T-helper 17 cell (primary cell): ENCODE results near the gene FBXO31. TPM values are rescaled to one million over a fixed set of nuclear protein-coding genes. Genes with fewer than 3 reads are reported as not detected.
"Not testable (repeated sequence)": the region's sequence is repeated elsewhere in the genome, so short reads cannot be mapped to it uniquely, and the experiment has no call there.

Source experiments
- ATAC-seq: fragments of 150-1000 bp; cut with Tn5 transposase; 2 replicates; pipeline ENCODE4 v1.10.0; 2021; ENCODE audit warnings: mild to moderate bottlenecking, moderate library complexity
- DNase-seq, 3 donors: peaks; one replicate each; pipeline versions ENCODE4 v3.0.0 to v3.0.0-alpha.2; 2020 to 2021
- H3K9me3 ChIP-seq: one replicate; pipeline ENCODE4 v1.7.0; 2013; ENCODE audit warnings: low read length, mild to moderate bottlenecking; ENCODE audit not compliant: control insufficient read depth, poor library complexity, severe bottlenecking
- H3K27ac Mint-ChIP-seq: one replicate; pipeline ENCODE4 v1.8.0; 2022; ENCODE audit warnings: mild to moderate bottlenecking, moderate library complexity, mixed read lengths
- H3K27me3 Mint-ChIP-seq: one replicate; pipeline ENCODE4 v1.8.0; 2022; ENCODE audit warnings: mixed read lengths
- H3K36me3 Mint-ChIP-seq: one replicate; pipeline ENCODE4 v1.8.0; 2022; ENCODE audit warnings: low read depth, mixed read lengths
- H3K4me1 Mint-ChIP-seq: one replicate; pipeline ENCODE4 v1.8.0; 2022; ENCODE audit warnings: mild to moderate bottlenecking, mixed read lengths
- H3K4me3 Mint-ChIP-seq: one replicate; pipeline ENCODE4 v1.8.0; 2022; ENCODE audit warnings: mild to moderate bottlenecking, moderate library complexity, mixed read lengths
- total RNA-seq, 4 donors: library from RNA in 2 of 4; stranded (reverse) in 2 of 4; gene quantifications; one replicate each; pipeline ENCODE4 v1.2.3 and lab custom pipeline; 2022 to 2026

FBXO31 gene
- total RNA-seq, 2 donors from 2014 or later: 32.7 to 41.7 TPM

DNA sequence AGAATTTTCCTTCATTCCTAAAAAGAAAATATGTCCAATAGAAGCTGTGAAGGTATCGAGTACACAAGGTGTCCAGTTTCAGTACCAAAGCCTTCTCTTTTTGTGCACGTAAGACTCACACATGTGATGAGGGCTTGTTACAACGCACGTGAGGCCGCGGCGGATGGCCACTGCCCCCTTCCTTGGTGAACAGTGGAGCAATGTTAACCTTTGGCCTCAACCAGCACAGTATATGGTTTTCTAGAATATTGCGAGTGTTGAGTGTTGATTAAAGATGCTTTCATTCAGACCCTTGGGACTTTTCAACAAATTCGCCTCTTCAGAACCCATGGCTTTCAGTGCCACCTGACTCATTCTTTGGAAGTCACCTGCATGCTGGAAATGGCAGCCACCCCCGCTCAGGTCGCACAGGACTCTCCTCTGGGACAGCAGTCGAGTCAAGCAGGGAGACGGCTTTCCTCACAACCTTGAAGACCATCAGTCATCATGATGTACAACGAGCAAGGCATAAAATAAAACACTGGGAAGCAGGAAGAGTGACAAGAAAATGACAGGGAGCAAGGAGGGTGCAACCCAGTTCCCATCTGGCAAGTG lies 23.0 kb upstream of the FBXO31 start:
- peaks cover 2% of the 10 kb centered on the region for H3K36me3 Mint-ChIP-seq
- H3K27ac Mint-ChIP-seq: peak overlapping the region; percentile 9
- no peaks in the 10 kb centered on the region for H3K27me3 Mint-ChIP-seq
- H3K4me3 Mint-ChIP-seq: no peak overlapping the region
- H3K9me3 ChIP-seq: no peaks in the 10 kb centered on the region
- peaks cover 7% of the 10 kb centered on the region for H3K4me1 Mint-ChIP-seq
- no peak for DNase-seq
- ATAC-seq: no peak

DNA sequence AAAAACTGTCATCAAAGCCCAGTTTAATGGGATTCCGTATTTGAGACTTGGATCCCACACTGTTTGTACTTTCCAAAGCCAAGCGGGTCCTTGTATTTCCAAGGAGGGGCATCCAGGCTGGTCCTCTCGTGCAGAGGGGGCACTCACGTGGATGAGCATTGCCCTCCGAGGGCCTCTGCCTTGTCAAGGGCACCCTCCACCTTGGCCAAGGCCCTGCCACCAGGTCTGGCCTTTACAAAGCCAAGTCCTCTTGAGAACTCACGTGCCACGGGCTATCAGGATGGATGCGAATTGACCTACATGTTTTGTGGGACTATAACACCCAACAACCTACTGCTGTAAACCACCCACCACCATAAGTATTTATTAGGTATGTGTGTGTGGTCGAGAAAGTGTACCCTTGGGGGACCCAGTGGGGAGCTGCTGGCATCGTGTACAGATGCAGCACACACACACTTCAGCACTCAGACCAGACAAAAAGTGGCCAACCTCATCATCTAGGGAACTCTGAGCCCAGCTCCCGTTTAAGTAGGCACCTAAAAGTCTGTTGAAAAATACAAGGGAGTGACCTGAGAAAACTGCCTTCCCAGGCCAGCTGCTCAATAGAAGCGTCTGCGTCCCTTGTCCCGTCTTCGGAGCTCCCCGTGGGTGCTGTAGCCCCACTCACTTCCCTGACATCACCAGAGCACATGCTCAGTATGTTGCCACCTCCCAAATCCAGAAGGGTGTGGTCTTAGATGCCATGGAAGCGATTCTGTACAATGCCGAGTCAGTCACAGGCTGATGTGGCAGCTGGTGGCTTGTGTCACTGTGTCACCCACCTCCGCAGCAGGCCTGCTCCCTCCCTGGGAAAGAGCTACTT lies 21.4 kb upstream of the FBXO31 start:
- DNase-seq (no peak), ATAC-seq (no peak)
- Mint-ChIP-seq H3K36me3 (peaks cover 2% of the 10 kb centered on the region), H3K27ac (peak overlapping the region; percentile 65), H3K27me3 (no peaks in the 10 kb centered on the region), H3K4me1 (peaks cover 7% of the 10 kb centered on the region), H3K4me3 (no peak overlapping the region)
- no peaks in the 10 kb centered on the region for H3K9me3 ChIP-seq

DNA sequence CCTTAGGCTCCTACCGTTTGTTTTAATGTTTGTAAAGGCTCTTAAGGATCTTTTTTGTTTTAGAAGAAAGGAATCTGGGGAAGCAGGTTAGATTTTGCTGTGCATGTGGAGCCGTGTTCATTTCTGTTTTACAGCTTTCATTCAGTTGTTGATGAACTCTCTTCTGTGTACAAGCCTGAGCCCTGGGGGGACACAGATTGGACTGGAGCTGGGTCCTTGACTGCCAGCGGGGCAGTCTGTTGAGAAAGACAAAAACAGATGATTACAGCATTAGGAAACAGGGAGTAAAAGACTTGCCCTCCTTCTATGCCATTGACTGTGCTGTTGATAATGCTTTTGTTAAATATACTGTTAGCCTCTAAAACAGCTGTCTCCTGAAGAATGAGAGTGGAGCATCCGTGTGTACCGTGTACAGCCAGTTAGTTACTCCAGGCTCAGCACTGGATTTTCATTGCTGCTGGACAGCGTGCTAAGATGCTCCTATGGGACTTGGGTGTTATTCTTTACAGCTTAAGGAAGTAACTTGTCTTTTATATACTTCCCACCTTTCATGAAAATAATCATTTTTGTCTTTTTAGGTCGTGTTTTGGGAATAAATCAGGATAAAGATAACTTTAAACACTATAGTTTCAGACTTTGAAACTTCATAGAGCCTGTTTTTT lies 11.7 kb upstream of the FBXO31 start:
- Mint-ChIP-seq H3K27ac (peak overlapping the region; percentile 92), H3K27me3 (no peaks in the 10 kb centered on the region), H3K4me1 (peaks cover 29% of the 10 kb centered on the region), H3K36me3 (no peaks in the 10 kb centered on the region), H3K4me3 (no peak overlapping the region)
- DNase-seq (no peak), ATAC-seq (no peak)
- no peaks in the 10 kb centered on the region for H3K9me3 ChIP-seq

DNA sequence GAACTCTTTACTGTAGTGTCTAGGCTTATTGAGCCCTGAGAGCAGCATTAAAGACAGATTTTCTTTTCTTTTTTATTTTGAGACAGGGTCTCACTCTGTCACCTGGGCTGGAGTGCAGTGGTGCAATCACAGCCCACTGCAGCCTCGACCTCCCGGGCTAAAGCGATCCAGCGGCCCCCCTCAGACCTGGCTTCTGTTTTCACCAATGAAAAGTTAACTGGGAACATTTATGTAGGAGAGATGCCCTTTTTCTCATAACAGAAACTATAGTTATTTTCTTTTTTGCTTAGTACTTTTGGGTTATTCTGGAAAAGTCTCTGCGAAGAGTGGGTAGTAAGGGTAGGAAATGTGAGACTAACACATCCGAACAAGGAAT lies 10.1 kb upstream of the FBXO31 start:
- Mint-ChIP-seq H3K27ac (peak overlapping the region; percentile 92), H3K4me1 (peaks cover 29% of the 10 kb centered on the region)

DNA sequence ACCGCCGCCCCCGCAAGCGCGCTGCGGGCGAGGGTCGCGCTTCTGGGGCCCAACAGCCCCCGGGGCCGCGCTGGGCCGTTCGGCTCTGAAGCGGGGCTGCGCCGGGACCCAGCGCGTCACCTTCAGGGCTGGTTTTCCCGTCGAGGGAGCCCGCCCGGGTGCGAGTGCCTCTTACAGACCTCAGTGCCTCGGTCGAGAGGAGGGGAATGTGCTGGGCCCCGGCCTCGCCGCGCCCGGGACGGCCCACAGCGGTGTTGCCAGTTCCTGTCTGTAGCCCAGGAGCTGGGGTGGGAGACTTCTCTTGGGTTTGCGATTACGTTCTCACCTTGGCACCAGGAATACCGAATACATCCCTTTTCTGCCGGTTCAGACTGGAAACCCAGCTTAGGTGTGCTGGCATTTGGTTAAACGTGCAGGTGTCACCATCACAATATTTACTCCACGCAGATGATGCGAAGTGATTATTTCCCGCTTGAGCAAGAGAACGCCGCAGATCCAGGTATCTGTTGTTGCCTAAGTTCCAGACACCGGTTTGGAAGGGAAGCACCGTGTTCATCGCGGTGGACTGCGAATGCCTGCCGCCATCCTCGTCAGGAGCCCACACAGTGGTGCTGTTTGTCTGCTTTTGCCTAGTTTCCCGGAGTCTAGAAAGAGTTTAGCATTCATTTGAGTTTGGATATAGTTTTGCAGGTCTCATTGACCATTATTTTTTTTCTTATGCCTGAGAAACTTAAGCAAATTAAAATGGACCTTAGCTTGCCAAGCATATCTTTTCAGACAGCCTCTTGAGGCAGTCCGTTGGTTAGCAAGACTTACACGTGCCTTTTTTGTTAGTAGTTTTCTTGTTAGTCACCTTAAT lies 9.5 kb upstream of the FBXO31 start:
- no peak for ATAC-seq
- H3K4me1 Mint-ChIP-seq: peaks cover 34% of the 10 kb centered on the region
- no peaks in the 10 kb centered on the region for H3K36me3 Mint-ChIP-seq

More for the DNA sequence above, 10.1 kb upstream of the FBXO31 start:
- no peaks in the 10 kb centered on the region for H3K9me3 ChIP-seq
- Mint-ChIP-seq H3K27me3 (no peaks in the 10 kb centered on the region), H3K4me3 (peak overlapping the region; percentile 89), H3K36me3 (no peaks in the 10 kb centered on the region)
- ATAC-seq: no peak
- DNase-seq: no peak

DNA sequence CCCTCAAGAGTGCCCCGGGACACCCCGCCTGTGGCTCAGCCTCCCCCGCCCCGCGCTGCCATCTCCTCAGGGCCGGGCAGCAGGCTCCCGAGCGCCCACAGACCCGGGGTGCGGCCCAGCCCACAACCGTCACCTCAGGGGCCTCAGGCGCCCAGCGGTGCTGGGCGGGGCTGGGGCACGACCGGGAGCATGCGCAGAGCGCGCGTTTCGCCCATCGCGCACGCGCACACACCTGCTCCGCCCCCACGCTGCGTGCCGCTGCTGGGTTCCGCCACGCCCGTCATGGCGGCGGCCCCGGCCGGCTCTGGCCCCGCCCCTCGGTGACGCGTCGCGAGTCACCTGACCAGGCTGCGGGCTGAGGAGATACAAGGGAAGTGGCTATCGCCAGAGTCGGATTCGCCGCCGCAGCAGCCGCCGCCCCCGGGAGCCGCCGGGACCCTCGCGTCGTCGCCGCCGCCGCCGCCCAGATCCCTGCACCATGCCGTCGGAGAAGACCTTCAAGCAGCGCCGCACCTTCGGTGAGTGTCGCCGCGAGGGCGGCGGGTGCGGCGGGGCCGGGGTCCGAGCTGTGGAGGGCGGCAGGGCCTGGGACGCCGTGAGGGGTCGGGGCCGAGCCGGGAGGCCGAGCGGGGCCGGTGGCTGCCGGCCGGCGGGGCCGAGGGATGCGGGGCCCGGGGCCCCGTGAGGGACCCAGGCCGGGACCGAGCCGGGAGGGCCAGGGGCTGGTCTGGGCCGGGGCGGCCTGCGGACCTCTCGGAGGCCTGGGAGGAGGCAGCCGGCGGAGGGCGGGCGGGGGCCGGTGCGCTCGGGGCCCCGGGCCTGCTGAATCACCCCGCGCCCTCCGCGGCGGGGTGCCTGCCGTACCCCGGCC lies 8.6 kb upstream of the FBXO31 start, which contains the start of gene MAP1LC3B:
MAP1LC3B (plus strand) TSS at position 387 of the 871 bp plus-strand sequence; CDS start at position 479, 92 bp downstream.
- peak within 1 kb of the TSS; percentile 90 for H3K4me3 Mint-ChIP-seq
- H3K27ac Mint-ChIP-seq: peak within 1 kb of the TSS; percentile 92
- no peaks in the 10 kb centered on the region for H3K9me3 ChIP-seq
- peak; percentile 73 for ATAC-seq
- peaks cover 43% of the 10 kb centered on the region for H3K4me1 Mint-ChIP-seq
- peak; percentile 99 for DNase-seq
- no peaks in the 10 kb centered on the region for H3K36me3 Mint-ChIP-seq
- H3K27me3 Mint-ChIP-seq: no peaks in the 10 kb centered on the region

More for the DNA sequence above, 9.5 kb upstream of the FBXO31 start:
- no peaks in the 10 kb centered on the region for H3K9me3 ChIP-seq
- Mint-ChIP-seq H3K27me3 (no peaks in the 10 kb centered on the region), H3K4me3 (peak overlapping the region; percentile 89), H3K27ac (peak overlapping the region; percentile 92)
- DNase-seq: no peak

DNA sequence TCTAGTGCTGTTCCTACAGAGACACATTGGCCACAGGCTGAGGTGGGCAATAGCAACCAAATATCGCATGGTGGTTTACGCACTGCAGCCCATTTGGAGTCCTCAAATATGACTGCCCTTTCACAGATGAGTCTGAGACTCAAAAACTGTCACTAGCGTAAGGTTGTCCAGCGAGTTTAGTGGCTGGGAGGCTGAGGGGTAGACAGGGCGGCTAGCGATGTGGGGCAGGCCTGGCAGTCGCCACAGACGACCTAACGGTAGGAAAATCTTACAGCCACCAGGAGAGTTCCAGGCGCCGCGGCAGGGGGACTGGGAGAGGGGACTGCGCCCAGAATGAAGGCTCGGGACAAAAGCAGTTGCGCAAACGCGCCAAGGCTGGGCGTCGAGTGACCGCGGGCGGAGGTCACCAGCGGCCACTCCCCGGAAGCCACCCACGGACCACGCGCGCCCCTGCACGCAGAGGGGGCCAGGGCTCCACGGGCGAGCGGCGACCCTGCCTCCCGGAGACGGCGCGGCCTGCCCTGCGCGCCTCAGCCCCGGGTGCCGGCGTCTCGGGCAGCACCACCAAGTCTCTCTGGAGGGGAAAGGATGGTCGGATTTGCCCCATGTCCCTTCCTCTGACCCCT lies 7.9 kb upstream of the FBXO31 start:
- no peak for ATAC-seq
- H3K4me3 Mint-ChIP-seq: peak overlapping the region; percentile 90
- H3K9me3 ChIP-seq: no peaks in the 10 kb centered on the region
- DNase-seq: no peak
- H3K4me1 Mint-ChIP-seq: peaks cover 43% of the 10 kb centered on the region
- no peaks in the 10 kb centered on the region for H3K36me3 Mint-ChIP-seq
- no peaks in the 10 kb centered on the region for H3K27me3 Mint-ChIP-seq
- H3K27ac Mint-ChIP-seq: peak overlapping the region; percentile 69

DNA sequence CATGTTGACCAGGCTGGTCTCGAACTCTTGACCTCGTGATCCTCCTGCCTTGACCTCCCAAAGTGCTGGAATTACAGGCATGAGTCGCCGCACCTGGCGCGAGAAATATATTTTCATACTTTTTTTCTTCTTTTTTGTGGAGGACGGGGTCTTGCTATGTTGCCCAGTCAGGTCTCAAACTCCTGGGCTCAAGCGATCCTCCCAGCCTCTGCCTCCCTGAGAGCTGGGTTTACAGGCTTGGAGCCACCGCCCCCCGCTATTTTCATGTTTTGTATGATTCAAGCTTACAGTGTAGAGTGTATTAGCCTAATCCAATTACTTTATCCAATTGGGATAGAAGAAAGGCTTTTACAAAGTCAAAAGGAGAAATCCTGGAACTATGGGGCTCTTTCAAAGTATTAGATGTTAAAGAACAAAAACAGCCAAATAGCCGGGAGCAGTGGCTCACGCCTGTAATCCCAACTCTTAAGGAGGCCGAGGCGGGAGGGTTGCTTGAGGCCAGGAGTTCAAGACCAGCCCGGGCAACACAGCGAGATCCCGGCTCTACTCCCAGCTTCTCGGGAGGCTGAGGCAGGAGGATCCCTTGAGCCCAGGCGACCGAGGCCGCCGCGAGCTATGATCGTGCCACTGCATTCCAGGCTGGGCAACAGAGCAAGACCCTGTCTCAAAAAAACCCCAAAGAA lies 7.2 kb upstream of the FBXO31 start:
- DNase-seq: no peak
- peaks cover 47% of the 10 kb centered on the region for H3K4me1 Mint-ChIP-seq
- H3K9me3 ChIP-seq: no peaks in the 10 kb centered on the region
- H3K4me3 Mint-ChIP-seq: peak overlapping the region; percentile 90
- H3K36me3 Mint-ChIP-seq: no peaks in the 10 kb centered on the region
- ATAC-seq: no peak
- H3K27ac Mint-ChIP-seq: peak overlapping the region; percentile 69
- no peaks in the 10 kb centered on the region for H3K27me3 Mint-ChIP-seq

DNA sequence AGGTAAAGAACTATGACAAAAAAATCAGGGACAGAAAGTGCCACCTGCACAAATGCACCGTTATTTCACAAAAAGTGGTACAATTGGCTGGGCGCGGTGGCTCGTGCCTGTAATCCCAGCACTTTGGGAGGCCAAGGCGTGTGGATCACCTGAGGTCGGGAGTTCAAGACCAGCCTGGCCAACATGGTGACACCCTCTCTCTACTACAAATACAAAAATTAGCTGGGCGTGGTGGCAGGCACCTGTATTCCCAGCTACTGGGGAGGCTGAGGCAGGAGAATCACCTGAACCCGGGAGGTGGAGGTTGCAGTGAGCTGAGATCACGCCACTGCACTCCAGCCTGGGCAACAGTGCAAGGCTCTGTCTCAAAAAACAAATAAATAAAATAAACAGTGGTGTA lies 6.3 kb upstream of the FBXO31 start:
- not testable (repeated sequence) for H3K36me3 Mint-ChIP-seq

DNA sequence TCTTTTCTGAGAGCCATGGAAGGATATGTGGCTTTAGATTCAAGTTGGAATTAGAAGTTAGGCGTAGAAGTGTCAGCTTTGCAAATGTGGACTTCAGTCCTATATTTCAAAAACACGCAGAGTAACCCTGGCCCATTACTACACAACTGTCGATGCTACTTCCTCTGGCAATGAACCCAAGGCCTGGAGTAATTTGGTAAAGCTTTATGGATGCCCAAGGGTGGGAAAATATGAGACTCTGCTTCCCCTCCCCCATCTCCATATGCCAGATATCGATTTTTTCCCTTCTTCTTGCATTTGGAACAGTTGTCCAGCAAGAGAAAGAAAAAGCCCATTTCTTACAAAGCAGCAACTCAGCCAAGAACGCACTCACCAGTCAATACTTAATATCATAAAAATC lies 5.7 kb upstream of the FBXO31 start:
- Mint-ChIP-seq H3K4me3 (no peak overlapping the region), H3K36me3 (no peaks in the 10 kb centered on the region), H3K27ac (peak overlapping the region; percentile 60), H3K27me3 (no peaks in the 10 kb centered on the region), H3K4me1 (peaks cover 40% of the 10 kb centered on the region)
- no peaks in the 10 kb centered on the region for H3K9me3 ChIP-seq
- ATAC-seq (no peak), DNase-seq (no peak)

More for the DNA sequence above, 6.3 kb upstream of the FBXO31 start:
- DNase-seq, ATAC-seq, H3K27me3 Mint-ChIP-seq, H3K4me3 Mint-ChIP-seq, H3K9me3 ChIP-seq: not testable (repeated sequence)
- peaks cover 41% of the 10 kb centered on the region for H3K4me1 Mint-ChIP-seq
- H3K27ac Mint-ChIP-seq: peak overlapping the region; percentile 60

DNA sequence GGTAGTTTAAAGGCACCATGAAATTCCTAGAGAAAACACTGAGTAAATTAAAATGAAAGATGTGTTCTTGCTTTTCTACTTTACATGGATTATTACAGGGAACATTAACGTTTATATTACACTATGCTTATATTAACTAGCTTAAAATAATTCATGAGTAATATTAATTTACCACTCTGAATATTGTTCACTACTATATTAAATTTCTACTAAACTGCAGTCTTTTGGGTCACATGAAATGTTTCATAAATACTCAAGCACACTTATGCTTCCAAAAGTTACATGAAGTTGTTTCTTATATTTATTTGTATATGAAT lies 5.2 kb upstream of the FBXO31 start:
- Mint-ChIP-seq H3K4me3 (peak overlapping the region; percentile 21), H3K4me1 (peaks cover 39% of the 10 kb centered on the region), H3K36me3 (peaks cover 2% of the 10 kb centered on the region), H3K27me3 (no peaks in the 10 kb centered on the region), H3K27ac (peak overlapping the region; percentile 94)
- no peaks in the 10 kb centered on the region for H3K9me3 ChIP-seq
- DNase-seq: no peak
- no peak for ATAC-seq
